PC-3 (cell line): ENCODE measurements around the gene CCDC90B.

ENCODE experiments used
- EZH2 ChIP-seq: fragments of 300-600 bp; sonication (generic); IDR thresholded peaks from one replicate; pipeline ENCODE4 v1.6.1; 2017; ENCODE audit warnings: antibody characterized with exemption, mild to moderate bottlenecking, low read length; ENCODE audit not compliant: unreplicated experiment
- EZH2phosphoT487 ChIP-seq: fragments of 300-600 bp; sonication (generic); IDR thresholded peaks from 2 replicates; pipeline ENCODE4 v1.6.1; 2018; ENCODE audit warnings: mild to moderate bottlenecking, antibody characterized with exemption, low read length, borderline replicate concordance
- TF ChIP-seq, protein P1 (sequence below): fragments of 300-600 bp; sonication (generic); conservative IDR thresholded peaks from 2 replicates; pipeline ENCODE4 v1.5.1; 2017; ENCODE audit warnings: antibody characterized with exemption, low read depth, mild to moderate bottlenecking, low read length

DNA sequence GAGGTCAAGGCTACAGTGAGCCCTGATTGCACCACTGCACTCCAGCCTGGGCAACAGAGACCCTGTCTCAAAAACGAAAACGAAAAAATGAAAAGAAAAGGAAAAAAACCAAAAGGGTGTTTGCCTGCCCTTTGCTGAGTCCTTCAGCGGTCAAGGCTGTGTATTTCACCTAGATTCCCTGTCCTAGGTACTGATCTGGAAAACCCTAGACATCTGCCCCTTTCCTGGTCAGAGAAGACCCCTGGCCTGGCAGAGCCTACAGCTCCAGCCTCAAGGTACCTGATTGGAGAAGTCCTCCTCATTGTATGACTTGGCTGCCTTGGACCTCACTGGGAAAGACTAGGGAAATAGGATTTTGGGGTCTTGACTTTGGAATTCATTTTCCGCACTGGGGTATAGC is 8.0 kb upstream of the CCDC90B start:
- TF ChIP-seq, protein P1, sequence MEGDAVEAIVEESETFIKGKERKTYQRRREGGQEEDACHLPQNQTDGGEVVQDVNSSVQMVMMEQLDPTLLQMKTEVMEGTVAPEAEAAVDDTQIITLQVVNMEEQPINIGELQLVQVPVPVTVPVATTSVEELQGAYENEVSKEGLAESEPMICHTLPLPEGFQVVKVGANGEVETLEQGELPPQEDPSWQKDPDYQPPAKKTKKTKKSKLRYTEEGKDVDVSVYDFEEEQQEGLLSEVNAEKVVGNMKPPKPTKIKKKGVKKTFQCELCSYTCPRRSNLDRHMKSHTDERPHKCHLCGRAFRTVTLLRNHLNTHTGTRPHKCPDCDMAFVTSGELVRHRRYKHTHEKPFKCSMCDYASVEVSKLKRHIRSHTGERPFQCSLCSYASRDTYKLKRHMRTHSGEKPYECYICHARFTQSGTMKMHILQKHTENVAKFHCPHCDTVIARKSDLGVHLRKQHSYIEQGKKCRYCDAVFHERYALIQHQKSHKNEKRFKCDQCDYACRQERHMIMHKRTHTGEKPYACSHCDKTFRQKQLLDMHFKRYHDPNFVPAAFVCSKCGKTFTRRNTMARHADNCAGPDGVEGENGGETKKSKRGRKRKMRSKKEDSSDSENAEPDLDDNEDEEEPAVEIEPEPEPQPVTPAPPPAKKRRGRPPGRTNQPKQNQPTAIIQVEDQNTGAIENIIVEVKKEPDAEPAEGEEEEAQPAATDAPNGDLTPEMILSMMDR = no peak
- no peak for TF ChIP-seq EZH2
- TF ChIP-seq EZH2phosphoT487 = no peak
